HG03558 (cell line): ENCODE results near the gene S100P.

Experiments
- ATAC-seq: cut with Tn5 transposase; IDR thresholded peaks from one replicate; pipeline ENCODE4 v1.9.1; 2021; ENCODE audit warnings: moderate number of reproducible peaks; ENCODE audit not compliant: unreplicated experiment; ENCODE audit errors: extremely low read depth

S100P gene

GRCh38 chr4:6695660-6696610 is 2.3 kb downstream of the S100P start:
- no peak for ATAC-seq

- no peak for ATAC-seq
These were observed 2.9 kb downstream of the S100P start for GRCh38 chr4:6696611-6697010.

GRCh38 chr4:6697131-6697530 is 3.5 kb downstream of the S100P start:
- no peak for ATAC-seq

DNA sequence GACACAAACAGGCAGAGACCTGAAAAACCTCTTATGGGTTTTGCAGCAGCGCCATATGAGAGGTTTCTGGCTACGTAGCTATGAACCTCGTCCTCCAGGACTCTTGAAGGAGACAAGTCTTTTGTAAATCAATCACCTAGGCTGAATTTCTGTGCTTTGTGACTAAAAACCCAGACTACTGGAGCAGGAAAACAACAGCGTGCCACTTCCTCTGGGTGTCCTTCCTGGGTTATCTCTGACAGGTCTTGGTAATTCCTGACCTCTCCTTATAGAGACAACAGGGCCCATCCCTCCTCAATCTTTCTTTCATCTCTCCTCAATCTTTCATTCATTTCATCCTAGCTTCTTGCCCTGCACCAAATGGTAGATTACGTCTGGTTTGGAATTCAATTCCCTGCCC is 5.7 kb downstream of the S100P start:
- ATAC-seq, result no peak

DNA sequence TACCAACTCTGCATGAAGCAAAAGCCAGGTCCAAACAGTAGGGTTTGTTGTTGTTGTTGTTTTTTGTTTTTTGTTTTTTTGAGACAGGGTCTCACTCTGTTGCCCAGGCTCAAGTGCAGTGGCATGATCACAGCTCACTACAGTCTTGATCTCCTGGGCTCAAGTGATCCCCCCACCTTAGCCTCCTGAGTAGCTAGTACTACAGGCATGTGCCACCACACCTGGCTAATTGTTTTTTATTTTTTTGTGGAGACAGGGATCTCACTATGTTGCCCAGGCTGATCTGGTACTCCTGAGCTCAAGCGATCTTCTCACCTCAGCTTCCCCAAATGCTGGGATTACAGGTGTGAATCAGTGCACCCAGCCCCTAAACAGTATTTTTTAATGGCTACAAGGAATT is 6.2 kb downstream of the S100P start:
- ATAC-seq, result no peak

DNA sequence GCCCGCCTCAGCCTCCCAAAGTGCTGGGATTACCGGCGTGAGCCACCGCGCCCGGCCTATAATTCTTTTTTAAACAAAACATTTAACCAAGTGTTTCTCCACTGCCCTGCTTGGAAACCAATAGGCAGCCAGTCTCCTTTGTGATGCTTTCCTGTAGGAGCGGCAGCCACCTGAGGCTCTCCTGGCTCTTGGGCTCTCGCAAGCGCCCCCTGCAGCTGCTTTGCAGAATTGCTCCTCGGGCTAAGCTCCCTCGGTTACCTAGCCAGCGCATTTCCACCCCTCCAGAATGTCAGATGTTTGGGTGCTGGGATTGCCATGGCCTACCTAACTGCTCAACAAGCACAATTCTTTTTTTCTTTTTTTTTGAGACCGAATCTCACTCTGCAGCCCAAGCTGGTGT is 7.7 kb downstream of the S100P start:
- no peak for ATAC-seq

DNA sequence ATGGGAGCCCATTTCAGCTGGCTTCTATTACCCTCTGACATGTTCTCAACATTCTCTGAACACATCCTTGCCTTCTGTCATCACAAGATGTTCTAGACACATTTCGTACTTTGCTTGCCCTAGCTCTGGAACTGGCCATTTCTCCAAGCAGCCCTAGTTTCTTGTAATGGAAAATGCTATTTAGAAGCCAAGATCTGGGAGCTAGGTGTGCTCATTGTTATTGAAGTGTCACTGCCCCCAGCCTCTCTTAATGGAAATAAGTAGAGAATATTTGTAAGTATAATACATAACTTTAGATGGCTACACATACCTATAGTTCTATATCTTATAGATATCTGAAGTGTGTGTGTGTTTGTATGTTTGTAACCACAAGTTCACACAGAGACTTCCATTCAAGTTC is 9.1 kb downstream of the S100P start:
- no peak for ATAC-seq

- no peak for ATAC-seq
These were observed 10.1 kb downstream of the S100P start for GRCh38 chr4:6703786-6704185.

DNA sequence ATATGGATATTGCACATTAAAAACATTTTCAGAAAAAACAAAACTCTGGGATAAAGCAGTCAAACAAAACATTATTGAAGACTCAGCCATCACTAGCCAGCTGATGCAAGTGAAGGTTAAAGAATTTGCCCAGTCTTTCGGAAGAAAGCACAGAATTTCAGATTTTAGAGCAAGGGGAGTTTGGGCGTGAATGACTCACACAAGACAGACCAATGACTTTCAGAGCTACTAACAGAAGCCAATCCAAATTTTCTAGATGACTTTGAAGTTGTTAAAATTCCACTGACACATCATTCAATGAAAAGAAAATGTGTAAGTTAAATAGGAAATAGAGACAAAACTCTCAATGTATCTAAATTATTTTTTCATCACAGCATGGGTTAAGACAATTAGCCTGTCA is 12.0 kb downstream of the S100P start:
- ATAC-seq, result no peak

DNA sequence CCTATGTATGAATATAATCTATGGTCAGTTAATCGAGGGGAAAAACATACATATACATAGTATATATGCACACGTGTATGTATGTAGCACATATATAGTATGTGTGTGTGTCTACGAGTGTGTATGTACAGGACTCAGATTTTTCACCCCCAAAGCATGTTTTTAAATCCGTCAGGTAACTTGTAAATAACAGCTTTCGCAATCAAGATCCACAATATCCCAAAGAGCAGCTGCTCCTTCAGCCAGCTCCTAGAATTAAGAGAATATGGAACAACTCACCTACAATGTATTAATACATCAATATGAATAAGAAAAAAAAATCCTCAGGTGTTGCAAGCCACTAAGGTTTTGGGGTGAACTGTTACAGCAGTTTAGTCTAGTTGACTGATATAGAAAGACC is 12.5 kb downstream of the S100P start:
- ATAC-seq, result no peak

GRCh38 chr4:6709230-6710114 is 15.8 kb downstream of the S100P start, which contains the start of gene MRFAP1L1:
MRFAP1L1 (minus strand) TSS chr4:6709865; CDS start chr4:6709629, 236 bp downstream.
- ATAC-seq, result peak; percentile 36

DNA sequence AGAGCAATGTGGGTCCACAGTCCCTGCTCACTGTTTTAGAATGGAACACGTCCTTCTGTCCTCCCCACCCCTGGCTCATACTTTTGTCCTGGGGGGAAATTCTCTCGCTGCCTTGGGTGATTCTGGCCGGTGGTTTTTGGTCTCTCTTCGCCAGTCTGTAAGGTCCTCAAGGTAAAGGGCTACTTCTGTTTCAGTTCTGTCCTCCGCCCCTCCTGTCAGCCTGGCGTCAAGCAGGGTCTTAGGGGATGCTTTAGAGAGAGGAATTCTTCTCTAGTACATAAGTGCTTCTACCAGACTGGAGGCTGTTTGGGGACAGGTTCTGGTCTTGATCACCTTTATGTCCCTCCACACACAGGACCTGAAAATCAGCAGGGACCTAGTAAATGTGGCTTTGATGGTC is 16.6 kb downstream of the S100P start:
- ATAC-seq, result no peak

DNA sequence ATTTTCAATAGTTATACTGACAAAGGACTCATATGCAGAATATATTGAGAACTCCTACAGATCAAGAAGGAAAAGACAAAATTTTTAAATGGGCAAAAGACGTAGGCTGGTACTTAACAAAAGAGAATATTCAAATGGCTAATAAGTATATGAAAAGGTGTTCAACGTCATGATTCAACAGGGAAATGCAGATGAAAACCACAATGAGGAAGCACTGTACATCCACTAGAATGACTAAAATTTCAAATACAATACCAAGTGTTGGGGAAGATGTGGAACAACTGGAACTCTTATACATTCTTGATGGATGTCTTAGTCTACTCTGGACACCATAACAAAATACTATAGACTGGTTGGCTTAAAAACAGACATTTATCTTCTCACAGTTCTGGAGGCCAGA is 17.3 kb downstream of the S100P start:
- no peak for ATAC-seq

DNA sequence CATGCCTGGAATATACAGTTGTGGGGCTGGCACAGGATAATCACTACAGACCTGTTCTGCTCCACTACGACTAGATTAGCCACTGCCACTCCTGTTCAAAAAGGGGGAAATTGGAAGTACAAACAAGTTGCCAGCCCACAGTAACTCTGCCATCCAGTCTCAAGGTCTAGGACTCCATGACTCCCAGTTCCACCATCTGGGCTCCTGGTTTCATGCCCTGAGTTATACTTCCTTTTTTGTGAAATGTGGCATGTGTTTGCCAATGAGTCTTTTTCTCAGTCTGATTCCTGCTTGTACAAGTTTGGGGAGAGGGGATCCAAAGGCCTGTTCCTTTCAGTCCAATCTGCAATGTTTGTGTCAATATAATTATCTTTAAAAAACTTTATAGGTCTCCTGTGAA is 21.3 kb downstream of the S100P start:
- ATAC-seq, result no peak

- no peak for ATAC-seq
These were observed 22.0 kb downstream of the S100P start for GRCh38 chr4:6715704-6716017.

DNA sequence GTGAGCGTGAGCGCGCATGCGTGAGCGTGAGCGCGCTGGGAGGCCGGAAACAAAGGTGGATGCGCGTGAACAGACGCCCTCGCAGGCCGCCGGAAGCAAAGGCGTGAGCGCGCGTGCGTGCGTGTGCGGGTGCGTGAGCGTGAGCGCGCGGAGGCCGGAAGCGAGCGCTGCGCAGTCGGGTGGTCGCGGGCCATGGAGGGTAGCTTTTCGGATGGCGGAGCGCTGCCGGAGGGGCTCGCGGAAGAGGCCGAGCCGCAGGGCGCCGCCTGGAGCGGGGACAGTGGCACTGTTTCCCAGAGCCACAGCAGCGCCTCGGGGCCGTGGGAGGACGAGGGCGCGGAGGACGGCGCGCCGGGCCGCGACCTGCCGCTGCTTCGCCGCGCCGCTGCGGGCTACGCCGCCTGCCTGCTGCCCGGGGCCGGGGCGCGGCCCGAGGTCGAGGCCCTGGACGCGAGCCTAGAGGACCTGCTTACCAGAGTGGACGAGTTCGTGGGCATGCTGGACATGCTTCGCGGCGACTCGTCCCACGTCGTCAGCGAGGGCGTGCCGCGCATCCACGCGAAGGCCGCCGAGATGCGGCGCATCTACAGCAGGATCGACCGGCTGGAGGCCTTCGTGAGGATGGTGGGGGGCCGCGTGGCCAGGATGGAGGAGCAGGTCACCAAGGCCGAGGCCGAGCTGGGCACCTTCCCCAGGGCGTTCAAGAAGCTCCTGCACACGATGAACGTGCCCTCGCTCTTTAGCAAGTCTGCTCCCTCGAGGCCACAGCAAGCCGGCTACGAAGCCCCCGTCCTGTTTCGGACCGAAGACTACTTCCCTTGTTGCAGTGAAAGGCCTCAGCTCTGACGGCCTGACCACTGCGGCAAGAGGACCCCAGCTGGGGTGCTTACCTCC is 22.6 kb downstream of the S100P start, which contains the start of gene BLOC1S4:
Gene BLOC1S4, plus strand, starts transcription at position 157 of the 894 bp plus-strand sequence. Its CDS starts 36 bp downstream, at position 193.
- ATAC-seq, result peak; percentile 63

GRCh38 chr4:6716958-6717655 is 23.4 kb downstream of the S100P start:
- no peak for ATAC-seq

- no peak for ATAC-seq
These were observed 25.4 kb downstream of the S100P start for GRCh38 chr4:6718932-6719610.

DNA sequence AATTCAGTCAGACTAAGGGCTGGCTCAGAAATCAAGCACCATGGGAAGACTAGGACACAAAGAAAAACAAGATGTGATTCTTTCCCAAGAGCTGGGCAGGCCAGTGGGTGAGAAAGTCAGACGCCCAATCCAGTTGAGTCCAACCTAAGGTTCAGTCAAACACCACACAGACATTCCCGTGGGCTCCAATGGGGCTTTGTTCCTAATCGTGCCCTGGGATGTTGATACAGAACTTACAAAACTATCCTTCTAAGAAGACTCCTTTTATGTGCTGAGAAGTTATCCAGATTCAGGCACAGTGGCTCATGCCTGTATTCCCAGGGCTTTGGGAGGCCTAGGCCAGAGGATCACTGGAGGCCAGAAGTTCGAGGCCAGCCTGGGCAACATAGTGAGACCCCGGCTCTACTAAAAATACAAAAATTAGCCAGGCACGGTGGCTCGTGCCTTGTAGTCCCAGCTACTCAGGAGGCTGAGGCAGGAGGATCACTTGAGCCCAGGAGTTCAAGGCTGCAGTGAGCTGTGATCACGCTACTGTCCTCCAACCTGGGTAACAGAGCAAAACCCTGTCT is 26.0 kb downstream of the S100P start:
- ATAC-seq, result no peak
